Measurements from ENCODE around the gene CNGA3.
A peak's percentile ranks its signal among the peaks of the same experiment; 100 is the strongest.

The CNGA3 gene

DNA sequence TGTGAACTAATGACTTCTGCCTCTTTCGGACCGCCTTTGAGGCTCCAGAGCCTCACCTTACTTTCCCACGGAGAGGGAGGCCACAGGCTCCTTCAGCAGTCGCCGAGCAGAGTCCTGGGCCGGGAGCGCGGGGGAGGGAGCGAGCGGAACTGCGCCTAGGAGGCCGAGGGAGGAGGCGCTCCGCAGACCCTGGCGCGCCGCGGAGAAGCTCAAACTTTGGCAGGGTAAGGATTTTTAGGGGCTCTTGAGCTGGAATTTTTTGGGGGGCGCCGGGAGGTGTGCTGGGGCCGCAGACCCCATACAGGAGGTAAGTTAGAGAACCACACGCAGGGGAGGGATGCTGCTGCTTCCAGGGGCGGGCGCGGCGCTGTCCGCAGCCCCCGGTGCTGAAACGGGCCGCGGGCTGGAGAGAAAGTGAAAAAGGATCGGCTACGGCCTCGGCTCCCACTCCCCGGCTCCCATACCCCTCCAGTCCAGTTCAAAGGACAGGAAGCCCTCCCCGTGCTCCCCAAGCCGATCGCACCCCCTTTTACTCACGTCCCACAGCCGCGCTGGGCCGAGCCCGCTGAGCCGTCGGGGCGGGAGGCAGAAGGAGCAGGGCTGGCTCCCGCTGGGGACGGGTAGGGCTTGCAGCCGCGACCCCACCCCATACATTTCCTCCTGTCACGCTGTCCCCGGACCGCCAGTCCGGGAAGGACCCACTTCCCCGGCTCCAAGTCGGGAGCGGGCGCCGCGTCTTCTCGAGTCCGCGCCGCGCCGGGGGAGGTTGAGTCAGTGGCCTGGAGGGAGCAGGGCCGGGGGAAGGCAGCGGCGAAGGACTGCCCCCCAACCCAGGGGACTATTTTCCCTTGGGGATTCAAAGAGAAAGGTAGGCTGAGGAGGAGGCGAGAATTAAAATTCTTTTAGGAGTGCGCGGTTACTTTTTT is at the start of gene CNGA3:
CNGA3 (plus strand) TSS at position 146 of the 926 bp plus-strand sequence. CDS start 23,520 bp downstream, outside the sequence.
- TF ChIP-seq, protein P1, sequence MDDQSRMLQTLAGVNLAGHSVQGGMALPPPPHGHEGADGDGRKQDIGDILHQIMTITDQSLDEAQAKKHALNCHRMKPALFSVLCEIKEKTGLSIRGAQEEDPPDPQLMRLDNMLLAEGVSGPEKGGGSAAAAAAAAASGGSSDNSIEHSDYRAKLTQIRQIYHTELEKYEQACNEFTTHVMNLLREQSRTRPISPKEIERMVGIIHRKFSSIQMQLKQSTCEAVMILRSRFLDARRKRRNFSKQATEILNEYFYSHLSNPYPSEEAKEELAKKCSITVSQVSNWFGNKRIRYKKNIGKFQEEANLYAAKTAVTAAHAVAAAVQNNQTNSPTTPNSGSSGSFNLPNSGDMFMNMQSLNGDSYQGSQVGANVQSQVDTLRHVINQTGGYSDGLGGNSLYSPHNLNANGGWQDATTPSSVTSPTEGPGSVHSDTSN (CRISPR knock-in tag; IDR thresholded peaks at IDR 0.05): peak; percentile 17; the same call in 1 of the 2 replicates
- TF ChIP-seq ZNF140 (tag by site-specific recombination; IDR thresholded peaks at IDR 0.05): peak; percentile 90
- TF ChIP-seq ZBTB8A (tag by site-specific recombination; IDR thresholded peaks at IDR 0.05): no peak
- TF ChIP-seq GLIS2 (tag by site-specific recombination; IDR thresholded peaks at IDR 0.05): peak; percentile 53
- TF ChIP-seq, protein P2, sequence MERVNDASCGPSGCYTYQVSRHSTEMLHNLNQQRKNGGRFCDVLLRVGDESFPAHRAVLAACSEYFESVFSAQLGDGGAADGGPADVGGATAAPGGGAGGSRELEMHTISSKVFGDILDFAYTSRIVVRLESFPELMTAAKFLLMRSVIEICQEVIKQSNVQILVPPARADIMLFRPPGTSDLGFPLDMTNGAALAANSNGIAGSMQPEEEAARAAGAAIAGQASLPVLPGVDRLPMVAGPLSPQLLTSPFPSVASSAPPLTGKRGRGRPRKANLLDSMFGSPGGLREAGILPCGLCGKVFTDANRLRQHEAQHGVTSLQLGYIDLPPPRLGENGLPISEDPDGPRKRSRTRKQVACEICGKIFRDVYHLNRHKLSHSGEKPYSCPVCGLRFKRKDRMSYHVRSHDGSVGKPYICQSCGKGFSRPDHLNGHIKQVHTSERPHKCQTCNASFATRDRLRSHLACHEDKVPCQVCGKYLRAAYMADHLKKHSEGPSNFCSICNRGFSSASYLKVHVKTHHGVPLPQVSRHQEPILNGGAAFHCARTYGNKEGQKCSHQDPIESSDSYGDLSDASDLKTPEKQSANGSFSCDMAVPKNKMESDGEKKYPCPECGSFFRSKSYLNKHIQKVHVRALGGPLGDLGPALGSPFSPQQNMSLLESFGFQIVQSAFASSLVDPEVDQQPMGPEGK (tag by site-specific recombination; IDR thresholded peaks at IDR 0.05): peak; percentile 21; the same call in 1 of the 2 replicates
- TF ChIP-seq ZBTB20 (tag by site-specific recombination; IDR thresholded peaks at IDR 0.05): peak; percentile 66
- TF ChIP-seq MEIS1 (CRISPR knock-in tag; IDR thresholded peaks at IDR 0.05; ENCODE audit: borderline replicate concordance): no peak
- TF ChIP-seq ZNF791 (tag by site-specific recombination; IDR thresholded peaks at IDR 0.05): no peak
- TF ChIP-seq, protein P3, sequence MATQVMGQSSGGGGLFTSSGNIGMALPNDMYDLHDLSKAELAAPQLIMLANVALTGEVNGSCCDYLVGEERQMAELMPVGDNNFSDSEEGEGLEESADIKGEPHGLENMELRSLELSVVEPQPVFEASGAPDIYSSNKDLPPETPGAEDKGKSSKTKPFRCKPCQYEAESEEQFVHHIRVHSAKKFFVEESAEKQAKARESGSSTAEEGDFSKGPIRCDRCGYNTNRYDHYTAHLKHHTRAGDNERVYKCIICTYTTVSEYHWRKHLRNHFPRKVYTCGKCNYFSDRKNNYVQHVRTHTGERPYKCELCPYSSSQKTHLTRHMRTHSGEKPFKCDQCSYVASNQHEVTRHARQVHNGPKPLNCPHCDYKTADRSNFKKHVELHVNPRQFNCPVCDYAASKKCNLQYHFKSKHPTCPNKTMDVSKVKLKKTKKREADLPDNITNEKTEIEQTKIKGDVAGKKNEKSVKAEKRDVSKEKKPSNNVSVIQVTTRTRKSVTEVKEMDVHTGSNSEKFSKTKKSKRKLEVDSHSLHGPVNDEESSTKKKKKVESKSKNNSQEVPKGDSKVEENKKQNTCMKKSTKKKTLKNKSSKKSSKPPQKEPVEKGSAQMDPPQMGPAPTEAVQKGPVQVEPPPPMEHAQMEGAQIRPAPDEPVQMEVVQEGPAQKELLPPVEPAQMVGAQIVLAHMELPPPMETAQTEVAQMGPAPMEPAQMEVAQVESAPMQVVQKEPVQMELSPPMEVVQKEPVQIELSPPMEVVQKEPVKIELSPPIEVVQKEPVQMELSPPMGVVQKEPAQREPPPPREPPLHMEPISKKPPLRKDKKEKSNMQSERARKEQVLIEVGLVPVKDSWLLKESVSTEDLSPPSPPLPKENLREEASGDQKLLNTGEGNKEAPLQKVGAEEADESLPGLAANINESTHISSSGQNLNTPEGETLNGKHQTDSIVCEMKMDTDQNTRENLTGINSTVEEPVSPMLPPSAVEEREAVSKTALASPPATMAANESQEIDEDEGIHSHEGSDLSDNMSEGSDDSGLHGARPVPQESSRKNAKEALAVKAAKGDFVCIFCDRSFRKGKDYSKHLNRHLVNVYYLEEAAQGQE (tag by site-specific recombination; IDR thresholded peaks at IDR 0.05): peak; percentile 97
- no peak for TF ChIP-seq ZNF776 (tag by site-specific recombination; IDR thresholded peaks at IDR 0.05; ENCODE audit: borderline replicate concordance)
- TF ChIP-seq ZNF112 (tag by site-specific recombination; IDR thresholded peaks at IDR 0.05): no peak
- TF ChIP-seq, protein P4, sequence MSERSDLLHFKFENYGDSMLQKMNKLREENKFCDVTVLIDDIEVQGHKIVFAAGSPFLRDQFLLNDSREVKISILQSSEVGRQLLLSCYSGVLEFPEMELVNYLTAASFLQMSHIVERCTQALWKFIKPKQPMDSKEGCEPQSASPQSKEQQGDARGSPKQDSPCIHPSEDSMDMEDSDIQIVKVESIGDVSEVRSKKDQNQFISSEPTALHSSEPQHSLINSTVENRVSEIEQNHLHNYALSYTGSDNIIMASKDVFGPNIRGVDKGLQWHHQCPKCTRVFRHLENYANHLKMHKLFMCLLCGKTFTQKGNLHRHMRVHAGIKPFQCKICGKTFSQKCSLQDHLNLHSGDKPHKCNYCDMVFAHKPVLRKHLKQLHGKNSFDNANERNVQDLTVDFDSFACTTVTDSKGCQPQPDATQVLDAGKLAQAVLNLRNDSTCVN (tag by site-specific recombination; optimal IDR thresholded peaks at IDR 0.05): peak; percentile 41
- TF ChIP-seq KLF16 (tag by site-specific recombination; IDR thresholded peaks at IDR 0.05): no peak
- CTCF ChIA-PET: no interaction called here

DNA sequence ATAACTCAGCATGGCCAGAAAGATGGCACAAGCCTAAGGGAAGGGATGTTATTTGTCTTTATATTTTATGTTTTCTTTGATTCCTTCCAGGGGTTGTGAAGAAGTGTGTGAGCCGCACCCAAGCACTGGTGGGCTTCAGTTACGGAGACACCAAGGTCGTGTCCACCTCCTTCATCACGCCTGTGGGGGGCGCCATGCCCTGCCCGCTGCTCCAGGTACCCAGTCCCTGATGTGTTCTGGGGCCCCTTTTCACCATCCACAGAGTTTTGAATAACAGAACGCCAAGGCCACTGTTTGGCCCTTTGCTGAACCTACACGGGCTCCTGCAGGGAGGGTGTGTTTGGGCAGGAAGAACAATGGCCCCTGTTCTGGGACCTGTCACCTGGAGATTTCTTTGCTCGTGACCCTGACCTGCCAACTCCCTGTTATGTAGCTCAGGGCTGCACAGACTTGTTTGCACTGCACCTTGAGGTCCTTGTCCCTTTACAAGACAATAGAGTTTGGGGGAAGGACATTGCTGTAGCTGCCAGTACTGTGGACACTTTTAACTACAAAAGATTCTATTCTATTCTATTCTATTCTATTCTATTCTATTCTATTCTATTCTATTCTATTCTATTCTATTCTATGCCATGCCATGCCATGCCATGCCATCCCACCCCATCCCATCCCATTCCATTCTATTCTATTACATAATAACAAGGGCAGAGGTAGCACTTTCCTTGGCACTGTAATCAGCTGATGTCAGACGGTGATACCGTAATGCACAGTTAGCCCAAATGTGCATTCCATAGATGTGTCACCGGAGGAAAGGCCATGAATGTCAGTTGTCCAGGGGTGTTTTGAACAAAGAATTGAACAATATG is 48.2 kb upstream of the CNGA3 start:
- Histone ChIP-seq H3K9me3 (ENCODE audit: control insufficient read depth, insufficient read depth, low read depth, low read length) (no peaks in the 10 kb centered on the region), H3K27ac (ENCODE audit: extremely low read depth, low read depth, low read length) (no peak overlapping the region), H3K4me3 (ENCODE audit: low read depth, low read length) (no peak overlapping the region), H3K4me1 (ENCODE audit: control insufficient read depth, insufficient read depth, low read length) (no peaks in the 10 kb centered on the region), H3K36me3 (ENCODE audit: control insufficient read depth in 2 of 2, insufficient read depth in 1 of 2, low read length in 2 of 2) (no peaks in the 10 kb centered on the region)
- CTCF ChIA-PET: no interaction called here
- TF ChIP-seq ZNF112 (tag by site-specific recombination; IDR thresholded peaks at IDR 0.05) (no peak), ZNF555 (tag by site-specific recombination; conservative IDR thresholded peaks at IDR 0.05) (no peak), ZNF211 (tag by site-specific recombination; IDR thresholded peaks at IDR 0.05; ENCODE audit: low read depth) (no peak)
- POLR2A ChIA-PET: no interaction called here

More for the DNA sequence above, at the start of gene CNGA3:
- Histone ChIP-seq H3K4me3 (ENCODE audit: low read depth, low read length) (peak within 1 kb of the TSS; percentile 11), H3K4me1 (ENCODE audit: control insufficient read depth, insufficient read depth, low read length) (no peaks in the 10 kb centered on the region), H3K9me3 (ENCODE audit: control insufficient read depth, insufficient read depth, low read depth, low read length) (no peaks in the 10 kb centered on the region), H3K36me3 (ENCODE audit: control insufficient read depth in 2 of 2, insufficient read depth in 1 of 2, low read length in 2 of 2) (no peaks in the 10 kb centered on the region), H3K27ac (ENCODE audit: extremely low read depth, low read depth, low read length) (no peak within 1 kb of the TSS)
- POLR2A ChIA-PET: no interaction called here
